HG03575 (cell line): Measurements from ENCODE around the gene SLC44A5.
"Not testable (repeated sequence)": the region's sequence is repeated elsewhere in the genome, so short reads cannot be mapped to it uniquely, and the experiment has no call there.

Experiments
- ATAC-seq: cut with Tn5 transposase; IDR thresholded peaks from one replicate; pipeline ENCODE4 v1.9.1; 2021; ENCODE audit not compliant: unreplicated experiment, insufficient number of reproducible peaks, low FRiP score; ENCODE audit errors: extremely low read depth

Gene SLC44A5

DNA sequence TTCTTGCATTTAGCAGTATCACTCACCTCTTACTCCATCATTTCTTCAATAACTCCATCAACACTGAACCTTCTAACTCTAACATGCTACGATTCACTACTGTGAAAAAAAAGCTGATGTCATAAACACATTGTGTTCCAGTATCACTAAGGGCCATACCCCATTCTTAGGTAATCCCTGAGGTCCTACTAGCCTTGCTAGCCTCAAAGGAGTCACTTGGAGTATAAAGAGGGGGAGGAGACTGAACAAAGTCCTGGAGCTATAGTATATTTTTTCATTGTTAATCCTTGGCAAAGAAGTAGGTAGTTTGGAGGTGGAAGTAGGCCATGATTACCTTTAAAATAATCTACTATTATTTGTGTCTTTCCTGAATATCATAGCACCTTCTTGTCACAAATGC is at the start of gene SLC44A5:
Gene SLC44A5 (minus strand): TSS at position 101 of the 400 bp plus-strand sequence. CDS start 69,667 bp downstream, outside the sequence.
- no peak for ATAC-seq

DNA sequence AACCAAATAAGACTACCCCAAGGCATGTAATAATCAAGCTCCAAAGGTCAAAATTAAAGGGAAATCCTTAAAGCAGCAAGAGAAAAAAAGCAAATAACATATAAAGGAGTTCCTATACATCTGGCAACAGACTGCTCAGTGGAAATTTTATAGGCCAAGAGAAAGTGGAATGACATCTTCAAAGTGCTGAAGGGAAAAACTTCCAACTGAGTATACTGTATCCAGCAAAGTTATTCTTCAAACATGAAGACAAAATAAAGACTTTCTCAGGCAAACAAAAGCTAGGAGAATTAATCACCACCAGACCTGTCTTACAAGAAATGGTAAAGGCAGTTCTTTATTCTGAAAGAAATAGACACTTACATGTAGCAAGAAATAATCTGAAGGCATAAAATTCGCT is 45.0 kb upstream of the SLC44A5 start:
- ATAC-seq = no peak

DNA sequence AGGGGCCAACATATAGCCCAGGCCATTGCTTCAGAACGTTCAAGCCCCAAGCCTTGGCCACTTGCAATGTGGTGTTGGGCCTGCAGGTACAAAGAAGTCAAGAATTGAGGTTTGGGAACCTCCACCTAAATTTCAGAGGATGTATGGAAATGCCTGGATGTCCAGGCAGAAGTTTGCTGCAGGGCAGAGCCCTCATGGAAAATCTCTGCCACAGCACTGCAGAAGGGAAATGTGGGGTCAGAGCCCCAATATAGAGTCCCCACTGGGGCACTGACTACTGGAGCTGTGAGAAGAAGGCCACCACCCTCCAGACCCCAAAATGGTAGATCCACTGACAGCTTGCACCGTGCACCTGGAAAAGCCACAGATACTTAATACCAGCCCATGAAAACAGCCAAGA is 36.3 kb upstream of the SLC44A5 start:
- ATAC-seq = not testable (repeated sequence)

GRCh38 chr1:75645153-75645552 is 34.2 kb upstream of the SLC44A5 start:
- ATAC-seq = not testable (repeated sequence)

DNA sequence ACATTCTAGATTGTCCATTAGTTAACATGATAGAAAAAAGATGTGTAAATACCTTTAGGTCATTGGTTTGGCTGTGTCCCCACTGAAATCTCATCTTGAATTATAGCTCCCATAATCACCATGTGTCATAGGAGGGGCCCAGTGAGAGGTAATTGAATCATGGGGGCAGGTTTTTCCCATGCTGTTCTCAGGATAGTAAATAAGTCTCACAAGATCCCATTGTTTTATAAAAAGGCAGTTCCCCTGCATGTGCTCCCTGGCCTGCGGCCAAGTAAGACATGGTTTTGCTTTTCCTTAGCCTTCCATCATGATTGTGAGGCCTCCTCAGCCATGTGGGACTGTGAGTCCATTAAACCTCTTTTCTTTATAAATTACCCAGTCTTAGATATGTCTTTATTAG is 32.5 kb upstream of the SLC44A5 start:
- ATAC-seq = no peak

DNA sequence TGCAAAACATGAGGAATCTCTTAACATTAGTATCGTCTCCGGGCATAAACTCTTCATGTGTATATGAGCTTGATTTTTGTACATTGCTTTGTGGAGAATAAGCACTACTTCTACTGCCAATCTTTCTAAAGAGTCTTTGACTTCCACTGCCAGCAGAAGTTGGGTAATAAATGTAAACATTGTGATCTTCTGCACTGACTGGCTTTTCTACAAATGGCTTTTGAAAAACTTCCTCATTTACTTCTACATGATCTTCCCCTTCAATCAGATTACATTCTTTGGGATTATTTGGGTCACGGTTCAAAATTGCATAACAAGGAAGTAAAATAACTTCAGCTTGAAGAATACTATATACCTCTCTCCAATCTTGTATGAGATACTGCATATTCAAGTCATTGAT is 30.4 kb upstream of the SLC44A5 start:
- no peak for ATAC-seq

GRCh38 chr1:75640137-75640536 is 29.2 kb upstream of the SLC44A5 start:
- ATAC-seq = no peak

- ATAC-seq = no peak
These were observed 21.5 kb upstream of the SLC44A5 start for GRCh38 chr1:75632350-75632949.

GRCh38 chr1:75630998-75631397 is 20.1 kb upstream of the SLC44A5 start:
- ATAC-seq = no peak

- ATAC-seq = no peak
These were observed 19.2 kb upstream of the SLC44A5 start for GRCh38 chr1:75630004-75630594.

GRCh38 chr1:75625795-75626194 is 14.9 kb upstream of the SLC44A5 start:
- no peak for ATAC-seq

GRCh38 chr1:75618382-75618781 is 7.5 kb upstream of the SLC44A5 start:
- ATAC-seq = no peak

DNA sequence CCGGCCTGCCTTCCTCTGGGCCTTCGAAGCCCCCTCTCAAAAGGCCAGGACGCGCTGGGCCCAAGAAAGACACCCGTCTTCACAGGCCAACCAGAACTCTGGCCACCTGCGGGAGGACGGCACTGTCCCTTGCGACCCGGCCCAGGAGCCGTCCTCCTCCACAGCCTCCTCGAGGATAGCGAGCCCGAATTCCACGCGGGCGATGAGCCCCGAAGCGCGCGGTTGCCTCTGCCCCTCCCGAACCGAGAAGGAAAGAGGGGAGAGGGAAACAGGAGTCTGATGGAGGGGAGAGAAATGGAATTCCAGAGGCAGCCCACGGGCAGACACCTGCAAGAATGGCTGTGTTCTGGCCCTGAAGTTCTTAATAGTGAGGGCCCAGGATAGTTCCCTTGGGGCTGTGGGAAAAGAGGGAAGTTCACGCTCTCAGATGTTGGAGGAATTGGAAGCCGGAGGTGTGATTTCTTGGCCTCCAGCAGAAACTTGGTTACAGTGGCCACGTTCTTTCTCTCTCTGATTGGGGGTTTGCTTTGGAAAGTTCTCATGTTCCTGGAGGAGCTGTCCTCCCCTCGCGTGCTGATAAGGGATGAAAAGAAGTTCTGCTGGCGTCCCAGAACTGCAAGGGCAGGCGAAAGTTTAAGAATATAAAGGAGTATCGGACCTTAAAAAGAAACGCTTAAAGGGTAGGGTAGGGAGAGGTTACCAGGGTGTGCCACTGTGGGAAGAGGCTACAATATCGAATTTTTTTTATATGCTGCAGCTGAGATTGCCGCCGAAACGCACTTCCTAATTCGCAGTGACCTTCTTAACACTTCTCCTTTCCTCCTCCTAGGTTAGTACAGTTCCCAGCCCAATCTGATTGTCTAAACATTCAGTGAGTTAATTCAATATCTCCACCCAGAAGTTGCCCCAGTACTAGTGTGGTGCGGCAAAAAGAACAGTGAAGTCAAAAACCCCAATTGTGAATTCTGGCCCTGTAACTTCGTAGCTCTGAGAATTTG is 5.8 kb upstream of the SLC44A5 start:
- no peak for ATAC-seq

DNA sequence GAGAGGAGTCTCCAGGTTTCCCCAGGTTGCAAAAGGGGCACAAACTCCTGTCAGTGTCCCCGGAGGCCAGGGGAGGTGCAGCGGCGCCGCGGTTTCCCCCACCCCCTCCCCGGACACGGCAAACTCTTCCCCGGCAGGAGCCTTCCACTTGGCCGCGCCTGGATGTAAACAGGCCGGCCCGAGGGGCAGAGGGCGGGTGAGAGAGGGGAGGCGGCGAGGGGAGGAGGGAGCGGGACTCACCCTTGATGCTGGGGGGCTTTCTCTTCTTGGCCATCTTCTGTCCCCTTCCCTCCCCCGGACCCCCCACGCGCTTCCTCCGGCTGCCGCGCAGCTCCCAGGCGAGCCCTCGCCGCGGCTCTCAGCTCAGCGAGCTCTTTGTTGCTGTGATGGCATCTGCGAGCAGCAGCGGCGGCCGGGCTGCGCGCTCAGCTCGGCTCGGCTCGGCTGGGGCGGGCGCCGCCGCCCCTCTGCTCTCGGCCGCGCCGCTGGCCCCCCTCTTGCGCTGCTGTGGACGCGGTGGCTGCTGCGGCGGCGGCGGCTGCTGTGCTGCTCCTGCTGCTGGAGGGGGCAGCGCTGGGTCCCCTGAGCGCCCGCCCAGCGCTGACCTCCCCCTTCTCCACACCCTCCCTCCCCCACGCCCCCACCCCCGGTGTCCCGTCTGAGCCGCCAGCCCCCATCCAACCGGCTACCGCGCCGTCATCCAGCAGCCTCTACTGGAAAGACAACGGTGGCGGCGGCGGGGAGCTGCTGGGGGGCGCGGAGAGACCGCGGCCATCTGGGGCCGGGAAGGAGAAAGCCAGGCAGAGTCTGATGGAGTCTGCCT is 4.9 kb upstream of the SLC44A5 start:
- no peak for ATAC-seq

- ATAC-seq = no peak
These were observed 3.5 kb upstream of the SLC44A5 start for GRCh38 chr1:75614399-75614756.

DNA sequence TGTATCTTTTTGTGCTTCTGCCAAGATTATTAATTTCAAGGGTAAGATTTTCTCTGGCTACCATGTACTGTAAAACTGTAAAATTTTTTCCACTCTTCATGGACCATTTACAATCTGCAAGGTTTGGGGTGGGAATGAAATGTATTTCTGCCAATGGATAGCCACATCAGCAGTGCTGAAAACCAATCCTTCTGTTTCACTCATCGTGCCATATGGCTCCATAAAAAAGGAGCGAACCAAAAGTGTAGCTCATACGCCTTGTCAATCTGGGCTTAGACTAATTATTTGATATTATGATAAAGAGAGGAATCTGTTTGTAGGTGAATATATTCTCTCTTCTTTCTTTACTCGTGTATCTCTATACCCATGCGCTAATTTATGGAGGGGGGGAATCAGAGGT is 3.0 kb upstream of the SLC44A5 start:
- no peak for ATAC-seq

GRCh38 chr1:75612976-75613375 is 2.1 kb upstream of the SLC44A5 start:
- ATAC-seq = no peak

DNA sequence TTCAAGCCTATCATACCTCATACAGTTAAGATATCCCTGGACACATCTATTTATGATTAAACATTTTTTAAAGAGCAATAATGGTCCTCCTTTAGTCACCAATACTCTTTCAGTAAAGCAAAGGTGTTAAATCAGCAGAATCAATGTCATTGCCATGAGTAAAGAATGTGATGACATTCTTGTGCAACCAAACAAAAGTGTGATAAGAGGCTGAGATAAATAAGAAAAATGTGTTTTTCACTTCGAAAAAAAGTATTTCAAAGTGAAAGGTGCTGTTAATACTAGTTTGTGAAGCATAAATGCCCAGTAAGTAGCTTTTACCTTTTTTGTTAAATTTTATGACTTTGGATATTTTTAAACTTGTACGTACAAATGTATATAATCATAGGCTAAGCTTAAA is 8.4 kb downstream of the SLC44A5 start:
- no peak for ATAC-seq

GRCh38 chr1:75600781-75601180 is 10.1 kb downstream of the SLC44A5 start:
- ATAC-seq = no peak
